ENCODE measurements around the gene ERFL.

Gene ERFL

DNA sequence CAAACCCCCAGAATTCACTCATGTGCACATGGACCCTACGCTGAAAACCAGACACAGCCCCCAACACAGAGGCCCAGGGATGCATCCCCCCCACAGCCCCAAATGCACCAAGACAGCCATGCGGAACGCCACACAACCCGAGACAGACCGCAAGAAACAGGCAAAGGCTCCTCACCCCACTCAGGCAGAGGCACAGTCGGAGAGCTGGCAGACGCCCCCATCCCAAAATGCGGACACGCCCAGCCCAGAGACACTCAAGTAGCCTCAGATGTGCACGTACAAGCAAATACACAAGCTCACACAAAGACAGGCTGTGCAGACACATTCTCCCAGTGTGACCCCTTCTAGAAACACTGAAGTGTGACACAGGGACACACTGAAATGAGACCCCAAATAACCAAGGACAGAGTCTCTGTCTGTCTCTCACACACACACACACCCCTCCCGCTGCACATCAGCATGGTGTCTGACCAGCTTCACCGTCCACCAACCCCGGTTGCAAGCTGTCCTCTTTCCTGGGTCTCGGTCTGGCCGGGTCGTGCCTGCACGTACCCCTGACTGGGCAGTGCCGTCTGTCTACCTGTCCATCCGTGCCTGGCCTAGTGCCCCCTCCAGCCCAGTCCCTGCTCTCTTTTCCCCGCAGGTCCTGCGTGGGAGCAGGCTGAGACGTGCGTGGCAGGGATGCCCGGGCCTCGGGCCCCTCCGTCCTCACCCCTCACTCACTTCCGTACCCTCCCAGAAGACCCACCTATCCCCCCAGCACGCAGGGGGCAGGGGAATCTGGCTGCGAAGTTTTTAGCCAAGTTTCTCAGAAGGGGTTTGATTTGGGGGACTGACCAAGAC lies 16.1 kb downstream of the ERFL start:
- no peak overlapping the region for H3K4me3 ChIP-seq (replicated peaks in 1 of 2; ENCODE audit: low read depth in 2 of 2, low read length in 2 of 2)
- DNase-seq (ENCODE audit: low read depth in 2 of 2) = no peak
- TF ChIP-seq CTCF (IDR thresholded peaks at IDR 0.05; ENCODE audit: low read depth, low read length) = no peak

GRCh38 chr19:41910992-41911888 lies 17.0 kb downstream of the ERFL start:
- no peak overlapping the region for H3K4me3 ChIP-seq (replicated peaks in 1 of 2; ENCODE audit: low read depth in 2 of 2, low read length in 2 of 2)
- no peak for DNase-seq (ENCODE audit: low read depth in 2 of 2)
- TF ChIP-seq CTCF (IDR thresholded peaks at IDR 0.05; ENCODE audit: low read depth, low read length) = no peak

- DNase-seq (ENCODE audit: low read depth in 2 of 2) = no peak
- TF ChIP-seq CTCF (IDR thresholded peaks at IDR 0.05; ENCODE audit: low read depth, low read length) = no peak
- no peak overlapping the region for H3K4me3 ChIP-seq (replicated peaks in 1 of 2; ENCODE audit: low read depth in 2 of 2, low read length in 2 of 2)
Measured at GRCh38 chr19:41910240-41910991, 17.8 kb downstream of the ERFL start.

DNA sequence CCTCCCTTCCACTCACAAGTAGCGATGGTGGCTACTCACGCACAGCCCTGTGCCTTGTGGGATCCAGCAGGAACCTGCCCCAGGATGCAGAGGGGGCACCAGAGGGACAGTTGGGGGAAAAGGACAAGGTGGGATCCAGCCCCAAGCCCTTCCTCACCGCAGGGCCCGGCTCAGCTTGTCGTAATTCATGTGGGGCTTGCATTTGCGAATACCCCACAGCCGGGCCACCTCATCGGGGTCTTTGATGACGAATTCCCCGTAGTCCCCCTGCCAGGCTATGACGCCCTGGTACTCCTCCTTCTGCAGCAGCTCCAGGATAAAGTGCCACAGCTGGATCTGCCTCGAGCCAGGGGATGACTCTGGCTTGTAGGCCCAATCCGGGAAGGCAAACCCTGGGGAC lies 18.5 kb downstream of the ERFL start:
- no peak for DNase-seq (ENCODE audit: low read depth in 2 of 2)
- H3K4me3 ChIP-seq (replicated peaks in 1 of 2; ENCODE audit: low read depth in 2 of 2, low read length in 2 of 2) = no peak overlapping the region
- no peak for TF ChIP-seq CTCF (IDR thresholded peaks at IDR 0.05; ENCODE audit: low read depth, low read length)

- DNase-seq (ENCODE audit: low read depth in 2 of 2) = no peak
- H3K4me3 ChIP-seq (replicated peaks in 1 of 2; ENCODE audit: low read depth in 2 of 2, low read length in 2 of 2) = no peak overlapping the region
- no peak for TF ChIP-seq CTCF (IDR thresholded peaks at IDR 0.05; ENCODE audit: low read depth, low read length)
Measured at GRCh38 chr19:41908724-41909464, 19.4 kb downstream of the ERFL start.
